ENCODE data around the gene XPNPEP1. TPM values are rescaled to one million over a fixed set of nuclear protein-coding genes. Genes with fewer than 3 reads are reported as not detected.

Gene XPNPEP1
- total RNA-seq, 4 donors from 2014 or later, result 108 to 298 (median 127) TPM

GRCh38 chr10:109912335-109913281 lies 10.7 kb downstream of the XPNPEP1 start:
- Histone ChIP-seq H3K36me3 (no peaks in the 10 kb centered on the region), H3K27me3 (no peaks in the 10 kb centered on the region), H3K4me3 (no peak overlapping the region), H3K4me1 (peaks cover 17 to 64% (median 40%) of the 10 kb centered on the region in 4 donors), H3K27ac (peak overlapping the region; percentile 61 to 80 (median 74)), H3K9me3 (no peaks in the 10 kb centered on the region)
- in situ Hi-C loops (cut with MboI; ENCODE audit: low pct_ligation_motif_present in 1 of 4, low pct_unique_long_range_greater_than_20kb in 1 of 4, low sequenced_read_pairs in 3 of 4) (no loop called here), intact Hi-C loops (cut with DNase I; ENCODE audit: low total_unique reads) (no loop called here)
- TF ChIP-seq, protein P1, sequence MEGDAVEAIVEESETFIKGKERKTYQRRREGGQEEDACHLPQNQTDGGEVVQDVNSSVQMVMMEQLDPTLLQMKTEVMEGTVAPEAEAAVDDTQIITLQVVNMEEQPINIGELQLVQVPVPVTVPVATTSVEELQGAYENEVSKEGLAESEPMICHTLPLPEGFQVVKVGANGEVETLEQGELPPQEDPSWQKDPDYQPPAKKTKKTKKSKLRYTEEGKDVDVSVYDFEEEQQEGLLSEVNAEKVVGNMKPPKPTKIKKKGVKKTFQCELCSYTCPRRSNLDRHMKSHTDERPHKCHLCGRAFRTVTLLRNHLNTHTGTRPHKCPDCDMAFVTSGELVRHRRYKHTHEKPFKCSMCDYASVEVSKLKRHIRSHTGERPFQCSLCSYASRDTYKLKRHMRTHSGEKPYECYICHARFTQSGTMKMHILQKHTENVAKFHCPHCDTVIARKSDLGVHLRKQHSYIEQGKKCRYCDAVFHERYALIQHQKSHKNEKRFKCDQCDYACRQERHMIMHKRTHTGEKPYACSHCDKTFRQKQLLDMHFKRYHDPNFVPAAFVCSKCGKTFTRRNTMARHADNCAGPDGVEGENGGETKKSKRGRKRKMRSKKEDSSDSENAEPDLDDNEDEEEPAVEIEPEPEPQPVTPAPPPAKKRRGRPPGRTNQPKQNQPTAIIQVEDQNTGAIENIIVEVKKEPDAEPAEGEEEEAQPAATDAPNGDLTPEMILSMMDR (IDR thresholded peaks at IDR 0.05), result no peak
- no peak for TF ChIP-seq EP300 (IDR thresholded peaks at IDR 0.05; ENCODE audit: low read depth)
- TF ChIP-seq POLR2A (IDR thresholded peaks at IDR 0.05), result no peak
- TF ChIP-seq POLR2AphosphoS5 (IDR thresholded peaks at IDR 0.05), result peak in 1 of 3 donors; percentile 5
- DNase-seq, result no peak
- WGBS, 2 donors (ENCODE audit: low coverage in 1 of 2), result 26 to 40% methylated on average over 2 of the region's 2 CpGs

DNA sequence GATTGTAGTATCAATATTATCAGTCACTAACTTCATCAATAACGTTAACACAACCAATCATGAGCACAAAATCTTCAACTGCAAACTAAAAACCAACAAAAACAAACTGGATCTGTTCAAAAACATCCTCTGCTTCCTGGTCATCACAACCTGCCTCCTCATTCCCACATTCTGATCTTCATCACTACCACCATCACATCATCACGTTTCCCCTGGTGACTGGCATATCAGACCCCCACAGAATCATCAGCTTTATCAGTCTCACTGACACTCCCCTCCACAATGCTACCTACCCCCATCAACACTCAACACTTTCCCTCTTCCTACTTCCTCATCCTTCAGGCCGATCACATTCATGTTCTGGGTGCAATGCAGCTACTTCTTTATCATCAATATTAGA lies 11.4 kb downstream of the XPNPEP1 start:
- TF ChIP-seq, protein P1 (IDR thresholded peaks at IDR 0.05), result no peak
- TF ChIP-seq EP300 (IDR thresholded peaks at IDR 0.05; ENCODE audit: low read depth), result no peak
- TF ChIP-seq POLR2AphosphoS5 (IDR thresholded peaks at IDR 0.05), result no peak
- no peak for TF ChIP-seq POLR2A (IDR thresholded peaks at IDR 0.05)
- Histone ChIP-seq H3K4me1 (peaks cover 17 to 65% (median 39%) of the 10 kb centered on the region in 4 donors), H3K27me3 (no peaks in the 10 kb centered on the region), H3K27ac (peak overlapping the region; percentile 24 to 71 (median 50)), H3K9me3 (no peaks in the 10 kb centered on the region), H3K4me3 (no peak overlapping the region), H3K36me3 (no peaks in the 10 kb centered on the region)
- intact Hi-C loops (cut with DNase I; ENCODE audit: low total_unique reads), result no loop called here
- no peak for DNase-seq
- WGBS, 2 donors (ENCODE audit: low coverage in 1 of 2), result 69 to 74% methylated on average over 2 to 3 of the region's 3 CpGs
- in situ Hi-C loops (cut with MboI; ENCODE audit: low pct_ligation_motif_present in 1 of 4, low pct_unique_long_range_greater_than_20kb in 1 of 4, low sequenced_read_pairs in 3 of 4), result no loop called here

- Histone ChIP-seq H3K9me3 (no peaks in the 10 kb centered on the region), H3K4me3 (no peak overlapping the region), H3K4me1 (peaks cover 0 to 50% (median 29%) of the 10 kb centered on the region in 4 donors), H3K27me3 (no peaks in the 10 kb centered on the region), H3K27ac (peak overlapping the region; percentile 4 to 53 (median 44)), H3K36me3 (no peaks in the 10 kb centered on the region)
- DNase-seq, result peak; percentile 37
- WGBS, 2 donors (ENCODE audit: low coverage in 1 of 2), result 59% methylated on average over 1 of the region's 1 CpG; no CpG with 5 or more reads in 1 of the 2 donors
- intact Hi-C loops (cut with DNase I; ENCODE audit: low total_unique reads) (no loop called here), in situ Hi-C loops (cut with MboI; ENCODE audit: low pct_ligation_motif_present in 1 of 4, low pct_unique_long_range_greater_than_20kb in 1 of 4, low sequenced_read_pairs in 3 of 4) (no loop called here)
- TF ChIP-seq EP300 (IDR thresholded peaks at IDR 0.05; ENCODE audit: low read depth), result no peak
- TF ChIP-seq, protein P1 (IDR thresholded peaks at IDR 0.05), result no peak
- no peak for TF ChIP-seq POLR2A (IDR thresholded peaks at IDR 0.05)
- TF ChIP-seq POLR2AphosphoS5 (IDR thresholded peaks at IDR 0.05), result no peak
These were observed 17.0 kb downstream of the XPNPEP1 start for GRCh38 chr10:109906316-109906715.

DNA sequence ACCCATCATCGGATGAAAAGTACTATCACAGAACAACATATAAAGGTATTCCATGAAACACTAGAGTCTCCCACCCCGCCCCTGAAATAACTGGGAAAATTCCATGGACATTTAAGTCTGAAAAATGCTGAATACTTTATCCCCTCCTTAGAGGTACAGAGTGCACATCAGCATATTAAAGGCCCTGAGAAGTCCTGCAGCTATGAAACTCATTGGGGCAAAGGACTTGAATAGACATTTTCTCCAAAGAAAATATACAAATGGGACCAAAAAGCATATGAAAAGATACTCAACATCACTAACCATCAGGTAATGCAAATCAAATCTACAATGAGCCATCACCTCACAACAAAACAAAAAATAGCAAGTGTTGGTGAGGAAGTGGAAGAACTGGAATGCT lies 18.9 kb downstream of the XPNPEP1 start:
- no peak for DNase-seq
- no peak for TF ChIP-seq POLR2AphosphoS5 (IDR thresholded peaks at IDR 0.05)
- no peak for TF ChIP-seq EP300 (IDR thresholded peaks at IDR 0.05; ENCODE audit: low read depth)
- TF ChIP-seq POLR2A (IDR thresholded peaks at IDR 0.05), result no peak
- TF ChIP-seq, protein P1 (IDR thresholded peaks at IDR 0.05), result no peak
- no peaks in the 10 kb centered on the region for H3K27me3 ChIP-seq
- in situ Hi-C loops (cut with MboI; ENCODE audit: low pct_ligation_motif_present in 1 of 4, low pct_unique_long_range_greater_than_20kb in 1 of 4, low sequenced_read_pairs in 3 of 4), result no loop called here
- no peak overlapping the region for H3K4me3 ChIP-seq
- H3K36me3 ChIP-seq, result no peaks in the 10 kb centered on the region
- H3K4me1 ChIP-seq, result peaks cover 0 to 54% (median 36%) of the 10 kb centered on the region in 4 donors
- H3K9me3 ChIP-seq, result no peaks in the 10 kb centered on the region
- H3K27ac ChIP-seq, result no peak overlapping the region
- 80 to 98% methylated on average over 1 to 2 of the region's 2 CpGs for WGBS, 2 donors (ENCODE audit: low coverage in 1 of 2)
- intact Hi-C loops (cut with DNase I; ENCODE audit: low total_unique reads), result no loop called here

Data from transverse colon (tissue), 4 donors.